ENCODE data around the gene HS3ST4. TPM values are rescaled to one million over a fixed set of nuclear protein-coding genes. Genes with fewer than 3 reads are reported as not detected.

Gene HS3ST4
- total and polyA plus RNA-seq, 8 donors = 0.09 to 0.11 (median 0.11) TPM; not detected in 4

DNA sequence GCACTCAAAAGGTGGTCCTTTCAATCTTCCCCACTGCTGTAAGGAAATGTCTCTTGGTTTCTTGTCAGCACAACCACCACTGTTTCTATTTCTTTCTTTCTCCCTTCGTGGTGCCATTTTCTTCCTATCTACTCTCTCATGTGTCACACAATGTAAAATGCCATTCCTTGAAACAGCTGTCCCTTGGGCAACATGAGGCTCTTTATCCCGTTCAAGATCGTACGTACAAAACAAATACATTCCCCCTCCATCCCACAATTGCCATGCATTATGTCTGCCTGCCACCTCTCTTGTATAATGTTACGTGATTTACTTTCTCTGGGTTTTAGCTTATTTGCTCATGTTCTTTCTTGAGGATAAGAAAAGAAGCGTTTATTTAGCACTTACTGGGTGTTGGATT lies 410.6 kb downstream of the HS3ST4 start:
- DNase-seq = no peak
- no peak for ATAC-seq
- Histone ChIP-seq H3K27me3 (no peaks in the 10 kb centered on the region), H3K27ac (no peak overlapping the region), H3K4me3 (no peak overlapping the region), H3K36me3 (no peaks in the 10 kb centered on the region), H3K9me3 (peaks cover 0 to 6% of the 10 kb centered on the region in 2 donors), H3K4me1 (no peaks in the 10 kb centered on the region)
- TF ChIP-seq, protein P1, sequence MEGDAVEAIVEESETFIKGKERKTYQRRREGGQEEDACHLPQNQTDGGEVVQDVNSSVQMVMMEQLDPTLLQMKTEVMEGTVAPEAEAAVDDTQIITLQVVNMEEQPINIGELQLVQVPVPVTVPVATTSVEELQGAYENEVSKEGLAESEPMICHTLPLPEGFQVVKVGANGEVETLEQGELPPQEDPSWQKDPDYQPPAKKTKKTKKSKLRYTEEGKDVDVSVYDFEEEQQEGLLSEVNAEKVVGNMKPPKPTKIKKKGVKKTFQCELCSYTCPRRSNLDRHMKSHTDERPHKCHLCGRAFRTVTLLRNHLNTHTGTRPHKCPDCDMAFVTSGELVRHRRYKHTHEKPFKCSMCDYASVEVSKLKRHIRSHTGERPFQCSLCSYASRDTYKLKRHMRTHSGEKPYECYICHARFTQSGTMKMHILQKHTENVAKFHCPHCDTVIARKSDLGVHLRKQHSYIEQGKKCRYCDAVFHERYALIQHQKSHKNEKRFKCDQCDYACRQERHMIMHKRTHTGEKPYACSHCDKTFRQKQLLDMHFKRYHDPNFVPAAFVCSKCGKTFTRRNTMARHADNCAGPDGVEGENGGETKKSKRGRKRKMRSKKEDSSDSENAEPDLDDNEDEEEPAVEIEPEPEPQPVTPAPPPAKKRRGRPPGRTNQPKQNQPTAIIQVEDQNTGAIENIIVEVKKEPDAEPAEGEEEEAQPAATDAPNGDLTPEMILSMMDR (IDR thresholded peaks at IDR 0.05) = no peak
- intact Hi-C loops (cut with DNase I) = no loop called here

DNA sequence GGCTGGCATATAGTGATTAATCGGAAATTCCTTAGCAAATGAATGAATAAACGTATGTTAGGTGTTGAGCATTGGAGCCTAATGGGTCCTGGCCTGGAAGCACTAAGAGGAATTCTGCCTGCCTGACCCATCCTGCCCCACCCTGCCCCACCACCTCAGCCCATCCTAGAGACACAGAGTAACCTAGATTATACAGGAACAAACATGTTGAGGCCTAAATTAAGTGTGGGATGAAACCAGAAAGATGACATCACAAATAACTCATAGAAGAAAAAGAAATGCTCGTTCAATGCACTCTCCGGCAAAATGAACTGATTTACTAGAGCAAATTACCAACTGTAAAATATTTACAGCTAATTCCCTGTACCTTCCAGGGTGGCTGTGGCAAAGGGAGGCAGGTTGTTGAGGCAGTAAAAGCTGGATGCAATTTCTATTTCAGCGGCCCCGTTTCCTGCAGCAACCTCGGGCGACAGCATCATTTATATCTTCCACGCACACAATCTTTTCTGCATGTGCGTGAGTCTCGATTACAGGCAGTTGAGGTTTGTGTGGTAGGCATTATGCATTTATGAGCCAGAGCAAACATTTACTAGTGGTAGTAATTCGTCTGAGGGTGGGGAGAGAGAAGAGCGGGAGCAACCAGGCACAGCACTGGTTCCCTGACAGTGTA lies 417.2 kb downstream of the HS3ST4 start:
- no peaks in the 10 kb centered on the region for H3K27me3 ChIP-seq
- DNase-seq (no peak), ATAC-seq (no peak)
- no peaks in the 10 kb centered on the region for H3K4me1 ChIP-seq
- peaks cover 0 to 1% of the 10 kb centered on the region in 2 donors for H3K9me3 ChIP-seq
- H3K36me3 ChIP-seq = no peaks in the 10 kb centered on the region
- intact Hi-C loops (cut with DNase I) = no loop called here
- H3K4me3 ChIP-seq = no peak overlapping the region
- TF ChIP-seq, protein P1 (IDR thresholded peaks at IDR 0.05) = no peak
- H3K27ac ChIP-seq = no peak overlapping the region

DNA sequence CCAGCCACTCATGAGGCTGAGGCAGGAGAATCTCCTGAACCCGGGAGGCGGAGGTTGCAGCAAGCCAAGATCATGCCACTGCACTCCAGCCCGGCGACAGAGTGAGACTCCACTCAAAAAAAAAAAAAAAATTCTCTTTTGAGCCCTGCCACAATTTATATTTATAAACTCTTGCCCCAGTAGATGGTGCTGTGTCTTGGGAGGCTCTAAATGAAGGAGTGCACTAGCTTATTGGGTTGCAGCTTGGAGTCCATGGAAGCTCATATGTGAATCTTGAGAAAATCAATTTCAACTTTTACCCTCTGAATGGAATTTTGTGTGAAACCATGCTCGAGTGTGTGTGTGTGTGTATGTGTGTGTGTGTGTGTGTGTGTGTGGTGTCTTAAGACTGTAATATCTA lies 420.1 kb downstream of the HS3ST4 start:
- Histone ChIP-seq H3K27ac (no peak overlapping the region), H3K9me3 (peaks cover 0 to 2% of the 10 kb centered on the region in 2 donors), H3K27me3 (no peaks in the 10 kb centered on the region), H3K36me3 (no peaks in the 10 kb centered on the region), H3K4me3 (no peak overlapping the region), H3K4me1 (no peaks in the 10 kb centered on the region)
- ATAC-seq (no peak), DNase-seq (no peak)
- TF ChIP-seq, protein P1 (IDR thresholded peaks at IDR 0.05) = no peak
- intact Hi-C loops (cut with DNase I) = no loop called here

DNA sequence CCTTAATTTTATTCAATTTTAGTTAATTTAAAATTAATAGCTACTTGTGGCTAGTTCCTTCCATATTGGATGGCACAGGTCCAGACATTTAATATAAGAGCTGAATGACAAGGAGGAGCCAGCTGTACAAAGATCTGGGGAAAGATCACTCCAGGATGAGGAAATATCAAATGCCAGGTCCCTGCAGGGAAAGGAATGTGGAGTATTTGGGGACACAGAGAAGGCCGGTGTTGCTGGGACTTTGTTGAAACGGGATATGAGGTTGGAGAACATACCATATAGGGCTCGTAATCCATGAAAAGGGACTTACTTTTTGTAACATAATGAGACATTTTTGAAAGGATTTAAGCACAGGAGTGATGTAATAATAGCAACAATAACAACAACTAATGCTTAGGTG lies 426.8 kb downstream of the HS3ST4 start:
- no peak for ATAC-seq
- no peak overlapping the region for H3K4me3 ChIP-seq
- H3K36me3 ChIP-seq = no peaks in the 10 kb centered on the region
- H3K4me1 ChIP-seq = no peaks in the 10 kb centered on the region
- no peaks in the 10 kb centered on the region for H3K27me3 ChIP-seq
- TF ChIP-seq, protein P1 (IDR thresholded peaks at IDR 0.05) = no peak
- H3K9me3 ChIP-seq = peaks cover 0 to 2% of the 10 kb centered on the region in 2 donors
- intact Hi-C loops (cut with DNase I) = no loop called here
- no peak for DNase-seq
- no peak overlapping the region for H3K27ac ChIP-seq

DNA sequence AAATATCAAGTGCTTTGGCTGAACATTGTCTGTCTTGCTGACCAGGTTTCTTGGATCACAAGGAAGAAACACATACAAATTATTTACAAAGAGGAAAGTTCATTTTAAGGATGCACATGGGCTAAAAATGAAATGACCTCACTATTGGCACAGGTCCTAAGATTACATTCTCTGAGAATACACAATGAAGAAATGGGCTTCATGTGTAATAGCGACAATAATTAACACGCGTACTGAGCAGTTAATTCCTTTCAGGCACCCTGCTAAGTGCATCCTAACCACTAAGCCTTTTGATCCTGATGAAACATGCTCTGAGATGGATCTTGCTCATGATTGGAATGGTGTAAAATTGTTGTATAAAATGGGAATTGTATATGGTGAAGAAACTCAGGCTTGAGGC lies 429.0 kb downstream of the HS3ST4 start:
- DNase-seq (no peak), ATAC-seq (no peak)
- Histone ChIP-seq H3K9me3 (no peaks in the 10 kb centered on the region), H3K4me3 (no peak overlapping the region), H3K36me3 (no peaks in the 10 kb centered on the region), H3K4me1 (no peaks in the 10 kb centered on the region), H3K27ac (no peak overlapping the region), H3K27me3 (no peaks in the 10 kb centered on the region)
- TF ChIP-seq, protein P1 (IDR thresholded peaks at IDR 0.05) = no peak
- intact Hi-C loops (cut with DNase I) = no loop called here
